Panc1 (cell line): ENCODE measurements around the gene ZNF599. TPM values are rescaled to one million over a fixed set of nuclear protein-coding genes. Genes with fewer than 3 reads are reported as not detected.

Experiments used
- ATAC-seq: fragments of 200-7000 bp; cut with Tn5 transposase; 2 replicates; pipeline ENCODE4 v1.9.1; 2020; ENCODE audit warnings: mild to moderate bottlenecking, moderate library complexity
- BruUV-seq: library from RNA; stranded (reverse); fragments of 400-500 nt; replicated peaks from 2 replicates; lab custom pipeline; 2021; lab: Mats Ljungman, UMichigan
- CTCF ChIA-PET: fragments of 300-600 bp; sonication (Branson Sonifier 250); formaldehyde crosslinking; loops from one replicate; lab custom pipeline; 2022; ENCODE audit warnings: antibody characterized with exemption; lab: Charles Lee
- POLR2A ChIA-PET: fragments of 300-600 bp; sonication (Branson Sonifier 250); formaldehyde crosslinking; loops from one replicate; lab custom pipeline; 2022; ENCODE audit warnings: antibody characterized with exemption; lab: Charles Lee
- DNase-seq: peaks from one replicate; pipeline ENCODE4 v3.0.0-alpha.2; 2010; ENCODE audit warnings: low read depth, low spot score
- H3K27ac ChIP-seq: 2 replicates; pipeline ENCODE4 v1.5.1; 2011; ENCODE audit warnings: mild to moderate bottlenecking, low read length, inconsistent platforms
- H3K27me3 ChIP-seq: fragments of 200-500 bp; sonication (Bioruptor generic); 2 replicates; pipeline ENCODE4 v1.6.0; 2014; ENCODE audit warnings: low read length, inconsistent platforms; ENCODE audit not compliant: control insufficient read depth, insufficient read depth
- H3K36me3 ChIP-seq: fragments of 200-500 bp; sonication (Bioruptor generic); 2 replicates; pipeline ENCODE4 v1.5.1; 2014; ENCODE audit warnings: inconsistent platforms, mild to moderate bottlenecking, low read length, moderate library complexity; ENCODE audit not compliant: control insufficient read depth, insufficient read depth
- H3K4me1 ChIP-seq: 2 replicates; pipeline ENCODE4 v1.5.1; 2011; ENCODE audit warnings: inconsistent platforms, mild to moderate bottlenecking, low read length, moderate library complexity; ENCODE audit not compliant: control insufficient read depth, insufficient read depth
- H3K4me3 ChIP-seq, 2 experiments: 2 replicates each; pipeline ENCODE4 v1.5.1; 2011 to 2012; ENCODE audit warnings: low read depth in 2 of 2, low read length in 2 of 2, mild to moderate bottlenecking in 2 of 2, inconsistent platforms in 1 of 2, moderate library complexity in 1 of 2
- H3K9me3 ChIP-seq: fragments of 200-500 bp; sonication (Bioruptor generic); 2 replicates; pipeline ENCODE4 v1.5.1; 2014; ENCODE audit warnings: low read depth, mild to moderate bottlenecking, inconsistent platforms, low read length, moderate library complexity; ENCODE audit not compliant: control insufficient read depth, insufficient read depth
- POLR2AphosphoS5 ChIP-seq: IDR thresholded peaks from 2 replicates; pipeline ENCODE4 v1.6.1; 2012; ENCODE audit warnings: mild to moderate bottlenecking, low read depth, low read length, moderate library complexity
- SIN3A ChIP-seq: IDR thresholded peaks from 2 replicates; pipeline ENCODE4 v1.6.1; 2012; ENCODE audit warnings: low read depth, mild to moderate bottlenecking, low read length, moderate library complexity, borderline replicate concordance; ENCODE audit not compliant: insufficient read depth
- TCF7L2 ChIP-seq: IDR thresholded peaks from 2 replicates; pipeline ENCODE4 v1.6.1; 2011; ENCODE audit warnings: mild to moderate bottlenecking, low read depth, low read length, inconsistent platforms
- in situ Hi-C: cut with HindIII; loops from 2 replicates; pipeline ENCODE4 v1.10.0; 2016; ENCODE audit warnings: low sequenced_read_pairs, low pct_unique_long_range_greater_than_20kb
- intact Hi-C: fragments of 100-400 bp; cut with micrococcal nuclease; formaldehyde crosslinking; loops from one replicate; pipeline ENCODE4 v1.10.0; 2022; ENCODE audit not compliant: unreplicated experiment
- total RNA-seq: library from RNA; stranded (reverse); gene quantifications from one replicate; pipeline ENCODE4 v1.2.1, GENCODE V29; 2021; ENCODE audit not compliant: unreplicated experiment
- TF ChIP-seq, protein P1 (sequence below): fragments of 450-650 bp; IDR thresholded peaks from 2 replicates; pipeline ENCODE4 v1.5.1; 2017; ENCODE audit warnings: mild to moderate bottlenecking
- TF ChIP-seq, protein P2 (sequence below), 2 experiments: IDR thresholded peaks; 2 replicates each; pipeline ENCODE4 v1.6.1; 2011 to 2012; ENCODE audit warnings: low read depth in 2 of 2, control low read depth in 1 of 2, low read length in 1 of 2, mild to moderate bottlenecking in 1 of 2, moderate library complexity in 1 of 2; ENCODE audit not compliant: insufficient read depth in 1 of 2

ZNF599 gene
- total RNA-seq, 1 experiment from 2014 or later, result 8.2 TPM

DNA sequence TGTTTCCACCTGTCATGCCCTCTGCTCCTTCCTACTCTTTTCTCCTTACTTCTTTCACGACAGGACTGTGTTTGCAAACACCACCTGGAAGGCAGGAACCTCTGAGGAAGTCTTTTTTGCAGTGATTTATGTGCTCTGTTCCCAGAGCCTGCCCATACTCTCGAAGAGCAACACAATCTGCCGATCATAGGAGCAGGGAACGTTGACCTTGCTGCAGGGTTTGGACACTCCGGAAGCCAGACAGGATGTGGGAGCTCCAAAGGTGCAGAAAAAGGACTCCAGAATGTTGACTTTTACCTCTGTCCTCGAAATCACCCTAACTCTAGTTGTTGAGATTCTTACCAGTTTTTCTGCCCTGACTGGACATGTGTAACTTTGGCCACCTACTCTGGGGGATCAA, 47.6 kb downstream of the ZNF599 start:
- BruUV-seq, result no TSS peak
- DNase-seq (no peak), ATAC-seq (no peak)
- Histone ChIP-seq H3K9me3 (no peaks in the 10 kb centered on the region), H3K27me3 (0 out of 2 replicates have a peak, but pooled peaks cover 2% of the 10 kb centered on the region), H3K36me3 (no peaks in the 10 kb centered on the region), H3K4me1 (no peaks in the 10 kb centered on the region), H3K27ac (no peak overlapping the region), H3K4me3 (no peak overlapping the region)
- in situ Hi-C loops, result no loop called here
- intact Hi-C loops, result no loop called here
- TF ChIP-seq POLR2AphosphoS5 (no peak), SIN3A (no peak), TCF7L2 (no peak)
- TF ChIP-seq, protein P1, sequence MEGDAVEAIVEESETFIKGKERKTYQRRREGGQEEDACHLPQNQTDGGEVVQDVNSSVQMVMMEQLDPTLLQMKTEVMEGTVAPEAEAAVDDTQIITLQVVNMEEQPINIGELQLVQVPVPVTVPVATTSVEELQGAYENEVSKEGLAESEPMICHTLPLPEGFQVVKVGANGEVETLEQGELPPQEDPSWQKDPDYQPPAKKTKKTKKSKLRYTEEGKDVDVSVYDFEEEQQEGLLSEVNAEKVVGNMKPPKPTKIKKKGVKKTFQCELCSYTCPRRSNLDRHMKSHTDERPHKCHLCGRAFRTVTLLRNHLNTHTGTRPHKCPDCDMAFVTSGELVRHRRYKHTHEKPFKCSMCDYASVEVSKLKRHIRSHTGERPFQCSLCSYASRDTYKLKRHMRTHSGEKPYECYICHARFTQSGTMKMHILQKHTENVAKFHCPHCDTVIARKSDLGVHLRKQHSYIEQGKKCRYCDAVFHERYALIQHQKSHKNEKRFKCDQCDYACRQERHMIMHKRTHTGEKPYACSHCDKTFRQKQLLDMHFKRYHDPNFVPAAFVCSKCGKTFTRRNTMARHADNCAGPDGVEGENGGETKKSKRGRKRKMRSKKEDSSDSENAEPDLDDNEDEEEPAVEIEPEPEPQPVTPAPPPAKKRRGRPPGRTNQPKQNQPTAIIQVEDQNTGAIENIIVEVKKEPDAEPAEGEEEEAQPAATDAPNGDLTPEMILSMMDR, result no peak
- TF ChIP-seq, protein P2, sequence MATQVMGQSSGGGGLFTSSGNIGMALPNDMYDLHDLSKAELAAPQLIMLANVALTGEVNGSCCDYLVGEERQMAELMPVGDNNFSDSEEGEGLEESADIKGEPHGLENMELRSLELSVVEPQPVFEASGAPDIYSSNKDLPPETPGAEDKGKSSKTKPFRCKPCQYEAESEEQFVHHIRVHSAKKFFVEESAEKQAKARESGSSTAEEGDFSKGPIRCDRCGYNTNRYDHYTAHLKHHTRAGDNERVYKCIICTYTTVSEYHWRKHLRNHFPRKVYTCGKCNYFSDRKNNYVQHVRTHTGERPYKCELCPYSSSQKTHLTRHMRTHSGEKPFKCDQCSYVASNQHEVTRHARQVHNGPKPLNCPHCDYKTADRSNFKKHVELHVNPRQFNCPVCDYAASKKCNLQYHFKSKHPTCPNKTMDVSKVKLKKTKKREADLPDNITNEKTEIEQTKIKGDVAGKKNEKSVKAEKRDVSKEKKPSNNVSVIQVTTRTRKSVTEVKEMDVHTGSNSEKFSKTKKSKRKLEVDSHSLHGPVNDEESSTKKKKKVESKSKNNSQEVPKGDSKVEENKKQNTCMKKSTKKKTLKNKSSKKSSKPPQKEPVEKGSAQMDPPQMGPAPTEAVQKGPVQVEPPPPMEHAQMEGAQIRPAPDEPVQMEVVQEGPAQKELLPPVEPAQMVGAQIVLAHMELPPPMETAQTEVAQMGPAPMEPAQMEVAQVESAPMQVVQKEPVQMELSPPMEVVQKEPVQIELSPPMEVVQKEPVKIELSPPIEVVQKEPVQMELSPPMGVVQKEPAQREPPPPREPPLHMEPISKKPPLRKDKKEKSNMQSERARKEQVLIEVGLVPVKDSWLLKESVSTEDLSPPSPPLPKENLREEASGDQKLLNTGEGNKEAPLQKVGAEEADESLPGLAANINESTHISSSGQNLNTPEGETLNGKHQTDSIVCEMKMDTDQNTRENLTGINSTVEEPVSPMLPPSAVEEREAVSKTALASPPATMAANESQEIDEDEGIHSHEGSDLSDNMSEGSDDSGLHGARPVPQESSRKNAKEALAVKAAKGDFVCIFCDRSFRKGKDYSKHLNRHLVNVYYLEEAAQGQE (IDR thresholded peaks at IDR 0.05; ENCODE audit: insufficient read depth in 1 of 2, low read depth in 2 of 2, low read length in 1 of 2), result no peak
- ChIA-PET POLR2A (no interaction called here), CTCF (no interaction called here)

- in situ Hi-C loops, result no loop called here
- H3K36me3 ChIP-seq, result no peaks in the 10 kb centered on the region
- CTCF ChIA-PET, result no interaction called here
- intact Hi-C loops, result no loop called here
- no peak overlapping the region for H3K27ac ChIP-seq
- BruUV-seq, result no TSS peak
- POLR2A ChIA-PET, result no interaction called here
- H3K27me3 ChIP-seq, result 0 out of 2 replicates have a peak, but pooled peaks cover 5% of the 10 kb centered on the region
- TF ChIP-seq TCF7L2, result no peak
- no peak for TF ChIP-seq POLR2AphosphoS5
- TF ChIP-seq, protein P1, result no peak
- TF ChIP-seq, protein P2 (IDR thresholded peaks at IDR 0.05; ENCODE audit: insufficient read depth in 1 of 2, low read depth in 2 of 2, low read length in 1 of 2), result no peak
- no peak for TF ChIP-seq SIN3A
- no peak for DNase-seq
- H3K4me3 ChIP-seq, result no peak overlapping the region
- no peaks in the 10 kb centered on the region for H3K9me3 ChIP-seq
- ATAC-seq, result peak; percentile 75
- H3K4me1 ChIP-seq, result no peaks in the 10 kb centered on the region
Observed at GRCh38 chr19:34722353-34722752, 50.7 kb downstream of the ZNF599 start.
